BE2C (cell line): ENCODE measurements around the gene GRIK4.
A peak's percentile ranks its signal among the peaks of the same experiment; 100 is the strongest.

Experiments
- DNase-seq: peaks from one replicate; pipeline ENCODE4 v3.0.0-alpha.2; 2020
- H3K27me3 ChIP-seq: fragments of 250-450 bp; sonication (Bioruptor Pico); 2 replicates; pipeline ENCODE4 v1.5.1; 2020; ENCODE audit warnings: mild to moderate bottlenecking
- H3K36me3 ChIP-seq: fragments of 250-450 bp; sonication (Bioruptor Pico); 2 replicates; pipeline ENCODE4 v1.5.1; 2020; ENCODE audit warnings: mild to moderate bottlenecking
- H3K4me1 ChIP-seq: fragments of 250-450 bp; sonication (Bioruptor Pico); 2 replicates; pipeline ENCODE4 v1.5.1; 2020
- H3K4me3 ChIP-seq: 2 replicates; pipeline ENCODE4 v1.5.1; 2011; ENCODE audit warnings: low read depth, low read length
- H3K9me3 ChIP-seq: fragments of 250-450 bp; sonication (Bioruptor Pico); 2 replicates; pipeline ENCODE4 v1.5.1; 2020
- CTCF ChIP-seq: IDR thresholded peaks from 2 replicates; pipeline ENCODE4 v1.5.1; 2012; ENCODE audit warnings: mild to moderate bottlenecking, low read depth, low read length

The GRIK4 gene

GRCh38 chr11:120974466-120974865 is 462.9 kb downstream of the GRIK4 start:
- no peaks in the 10 kb centered on the region for H3K4me1 ChIP-seq
- H3K9me3 ChIP-seq: no peaks in the 10 kb centered on the region
- no peak overlapping the region for H3K4me3 ChIP-seq
- H3K36me3 ChIP-seq: no peaks in the 10 kb centered on the region
- TF ChIP-seq CTCF: no peak
- DNase-seq: no peak
- H3K27me3 ChIP-seq: no peaks in the 10 kb centered on the region

GRCh38 chr11:120974965-120975364 is 463.4 kb downstream of the GRIK4 start:
- no peaks in the 10 kb centered on the region for H3K27me3 ChIP-seq
- DNase-seq: no peak

GRCh38 chr11:120977266-120978137 is 466.0 kb downstream of the GRIK4 start:
- no peak for DNase-seq
- TF ChIP-seq CTCF: no peak
- no peaks in the 10 kb centered on the region for H3K36me3 ChIP-seq
- no peaks in the 10 kb centered on the region for H3K4me1 ChIP-seq
- no peak overlapping the region for H3K4me3 ChIP-seq
- H3K27me3 ChIP-seq: no peaks in the 10 kb centered on the region
- H3K9me3 ChIP-seq: no peaks in the 10 kb centered on the region

More at GRCh38 chr11:120974965-120975364, 463.4 kb downstream of the GRIK4 start:
- no peak overlapping the region for H3K4me3 ChIP-seq
- H3K4me1 ChIP-seq: no peaks in the 10 kb centered on the region
- TF ChIP-seq CTCF: no peak
- no peaks in the 10 kb centered on the region for H3K36me3 ChIP-seq
- no peaks in the 10 kb centered on the region for H3K9me3 ChIP-seq

GRCh38 chr11:120978701-120979100 is 467.2 kb downstream of the GRIK4 start:
- no peak for DNase-seq
- TF ChIP-seq CTCF: no peak
- Histone ChIP-seq H3K9me3 (no peaks in the 10 kb centered on the region), H3K36me3 (no peaks in the 10 kb centered on the region), H3K4me1 (no peaks in the 10 kb centered on the region), H3K27me3 (no peaks in the 10 kb centered on the region), H3K4me3 (no peak overlapping the region)

GRCh38 chr11:120985718-120986569 is 474.4 kb downstream of the GRIK4 start:
- Histone ChIP-seq H3K4me3 (peak overlapping the region; percentile 45), H3K4me1 (no peaks in the 10 kb centered on the region), H3K27me3 (no peaks in the 10 kb centered on the region), H3K36me3 (no peaks in the 10 kb centered on the region), H3K9me3 (no peaks in the 10 kb centered on the region)
- TF ChIP-seq CTCF: peak; percentile 23
- peak; percentile 84 for DNase-seq
